NCI-H1417 treated with DMSO at 0.1 percent for 48 hours (cell line): ENCODE results near the gene ALDH5A1.

Experiments
- DNase-seq: peaks from one replicate; lab custom pipeline; 2025; lab: John Stamatoyannopoulos, UW

ALDH5A1 gene

GRCh38 chr6:24494821-24495795, at the start of gene ALDH5A1:
ALDH5A1 (plus strand) TSS chr6:24494969; CDS start chr6:24494997, 28 bp downstream.
- no peak for DNase-seq

DNA sequence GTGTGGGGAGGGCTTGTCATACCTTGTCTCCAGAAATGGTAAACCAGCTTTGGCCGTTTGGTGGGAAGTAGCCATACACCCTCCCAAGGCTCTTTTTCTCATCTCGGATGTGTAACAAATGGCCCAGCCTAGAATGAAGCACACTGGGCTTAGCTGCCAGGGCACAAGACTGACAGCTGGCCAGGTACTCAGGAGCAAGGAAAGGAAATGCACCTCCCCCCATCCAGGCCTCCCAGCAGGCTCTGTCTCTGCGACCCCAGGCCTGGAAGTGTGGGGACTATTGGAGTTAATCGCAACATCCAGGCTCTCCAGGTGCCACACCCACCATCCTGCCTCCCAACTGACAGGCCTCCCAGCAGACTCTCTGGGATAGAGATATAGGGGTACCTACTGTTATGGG, 49.1 kb upstream of the ALDH5A1 start:
- DNase-seq, result no peak

GRCh38 chr6:24446670-24447069, 48.1 kb upstream of the ALDH5A1 start:
- no peak for DNase-seq

DNA sequence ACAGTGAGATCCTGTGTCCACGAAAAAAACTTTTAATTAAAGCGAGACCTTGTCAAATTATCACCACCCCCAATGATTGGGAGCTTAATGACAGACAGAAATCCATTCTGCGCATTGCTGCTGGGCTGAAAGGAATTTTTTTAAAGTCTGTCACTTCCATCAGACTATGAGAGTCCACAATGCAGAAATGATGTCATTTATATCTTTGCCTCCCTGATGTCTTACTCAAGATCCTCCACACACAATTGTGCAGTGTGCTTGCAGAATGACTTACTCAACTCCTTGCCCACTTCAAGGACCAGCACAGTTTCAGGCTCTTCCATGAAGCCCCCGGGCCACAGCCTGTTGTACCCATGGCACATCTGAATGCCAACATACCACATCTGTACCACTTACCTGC, 46.4 kb upstream of the ALDH5A1 start:
- DNase-seq, result no peak

DNA sequence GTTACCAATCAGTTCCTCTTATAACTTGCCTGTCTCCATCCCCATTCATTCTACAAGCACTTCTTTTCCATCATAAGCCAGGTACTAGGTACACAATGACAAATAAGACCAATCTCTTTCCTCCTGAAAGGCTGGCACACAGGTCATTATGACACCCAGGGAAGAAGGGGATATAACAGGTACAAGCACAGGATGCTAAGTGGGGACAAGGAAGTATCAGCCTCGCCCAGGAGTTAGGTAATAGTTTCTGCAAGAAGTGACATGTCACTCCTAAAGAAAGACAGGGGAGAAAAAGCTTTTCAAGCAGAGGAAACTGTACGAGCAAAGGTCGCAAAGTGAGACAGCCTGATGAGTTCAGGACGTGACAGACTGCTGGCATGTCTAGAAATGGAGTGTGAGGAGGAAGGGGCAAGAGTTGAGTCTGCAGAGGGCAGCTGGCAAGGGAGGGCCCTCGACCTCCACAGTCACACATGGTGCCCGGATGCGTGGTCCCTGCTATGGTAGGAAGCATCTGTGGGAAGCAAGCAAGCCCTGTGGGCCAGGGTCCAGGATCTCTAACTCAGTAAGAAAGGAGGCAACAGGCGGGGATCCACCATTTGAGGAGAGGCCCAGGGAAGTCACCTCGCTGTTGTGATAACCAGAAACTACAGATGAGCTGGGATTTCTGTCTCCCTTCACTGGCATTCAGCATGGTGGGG, 45.8 kb upstream of the ALDH5A1 start:
- no peak for DNase-seq

- DNase-seq, result no peak
Observed at GRCh38 chr6:24451581-24452388, 43.0 kb upstream of the ALDH5A1 start.

GRCh38 chr6:24453921-24454320, 40.8 kb upstream of the ALDH5A1 start:
- no peak for DNase-seq

- DNase-seq, result no peak
Observed at GRCh38 chr6:24454452-24454851, 40.3 kb upstream of the ALDH5A1 start.

DNA sequence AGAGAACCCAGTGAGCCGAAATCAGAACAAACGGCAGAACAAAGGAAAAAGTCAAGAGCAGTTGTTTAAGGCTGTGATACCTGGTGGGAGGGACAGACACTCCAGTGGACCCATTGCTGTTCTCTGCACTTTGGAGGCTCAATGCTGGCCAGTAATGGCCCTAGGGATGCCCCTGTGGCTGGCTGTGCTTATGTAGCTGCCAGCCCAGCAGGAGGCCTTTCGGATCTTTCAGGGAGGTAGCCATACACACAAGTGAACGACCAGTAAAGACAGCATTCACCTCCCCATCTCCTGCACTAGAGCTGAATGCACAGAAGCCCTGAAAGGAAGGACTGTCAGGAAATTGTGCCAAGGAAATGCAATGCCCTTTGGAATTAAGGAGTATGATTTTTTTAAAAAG, 39.7 kb upstream of the ALDH5A1 start:
- DNase-seq, result no peak

DNA sequence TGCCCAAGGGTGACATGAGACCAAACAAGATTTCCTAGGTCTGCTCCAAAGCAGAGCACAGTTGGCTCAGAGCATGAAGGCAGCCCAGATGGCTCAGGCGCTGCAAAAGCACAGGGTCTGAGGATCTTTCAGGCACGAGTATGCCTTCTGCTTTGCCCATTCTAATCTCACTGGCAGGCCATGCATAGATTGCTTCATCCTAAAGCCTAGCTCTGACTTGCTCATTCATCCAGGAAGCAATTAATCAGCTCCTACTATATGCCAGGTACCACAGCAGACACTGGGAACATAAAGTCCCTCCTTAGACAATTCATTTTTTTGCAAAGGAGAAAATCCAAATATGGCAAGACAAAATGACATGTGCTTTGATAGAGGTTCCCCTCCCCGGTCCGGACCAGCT, 36.6 kb upstream of the ALDH5A1 start:
- DNase-seq, result no peak

DNA sequence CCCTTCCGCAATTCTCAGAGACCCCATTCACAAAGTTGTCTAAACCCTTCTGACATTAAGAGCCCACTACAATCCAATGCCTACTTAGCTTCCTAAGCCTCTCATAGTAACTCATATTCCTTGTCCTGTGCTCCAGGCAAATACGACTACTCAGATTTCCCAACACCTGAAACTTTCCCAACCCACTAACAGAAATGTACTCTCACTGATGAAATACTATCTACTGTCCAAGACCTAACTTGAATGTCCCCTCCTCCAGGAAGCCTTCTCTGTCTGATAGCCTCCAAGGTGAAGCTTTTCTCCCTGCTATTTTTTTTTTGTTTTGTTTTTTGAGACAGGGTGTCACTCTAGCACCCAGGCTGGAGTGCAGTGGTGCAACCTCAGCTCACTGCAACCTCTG, 35.8 kb upstream of the ALDH5A1 start:
- DNase-seq, result no peak

GRCh38 chr6:24460966-24461365, 33.8 kb upstream of the ALDH5A1 start:
- no peak for DNase-seq

GRCh38 chr6:24464253-24465038, 30.3 kb upstream of the ALDH5A1 start:
- DNase-seq, result no peak

- no peak for DNase-seq
Observed at GRCh38 chr6:24469811-24470210, 25.0 kb upstream of the ALDH5A1 start.

- no peak for DNase-seq
Observed at GRCh38 chr6:24472181-24472580, 22.6 kb upstream of the ALDH5A1 start.

GRCh38 chr6:24476631-24477030, 18.1 kb upstream of the ALDH5A1 start:
- no peak for DNase-seq

- DNase-seq, result no peak
Observed at GRCh38 chr6:24477070-24477469, 17.7 kb upstream of the ALDH5A1 start.

GRCh38 chr6:24478903-24479302, 15.9 kb upstream of the ALDH5A1 start:
- DNase-seq, result no peak

- no peak for DNase-seq
Observed at GRCh38 chr6:24480705-24481104, 14.1 kb upstream of the ALDH5A1 start.

DNA sequence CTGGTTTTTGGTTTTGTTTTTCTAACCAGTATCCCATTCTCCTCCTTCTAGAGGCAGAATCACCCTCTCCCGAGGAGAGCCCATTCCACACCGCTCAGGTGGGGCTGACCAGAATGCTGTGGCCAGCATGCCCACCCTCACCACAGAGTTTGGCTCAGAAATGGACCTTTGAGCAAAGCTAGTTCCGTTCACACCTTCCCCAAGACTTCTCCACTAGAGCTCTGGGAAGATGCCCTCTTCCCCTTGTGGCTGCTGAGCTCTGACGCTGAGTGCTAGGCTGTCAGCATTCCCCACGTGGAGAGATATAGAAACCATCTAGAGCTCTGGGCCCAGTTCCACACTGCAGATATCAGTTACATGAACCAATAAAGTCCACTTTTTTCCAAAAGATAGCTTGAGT, 13.3 kb upstream of the ALDH5A1 start:
- no peak for DNase-seq

GRCh38 chr6:24484657-24485323, 10.0 kb upstream of the ALDH5A1 start:
- no peak for DNase-seq
